A549 (cell line): ENCODE data around the gene GINM1.

Source experiments
- EP300 ChIP-seq, 2 experiments: fragments of >200 bp; sonication (Bioruptor Twin); formaldehyde crosslinking; IDR thresholded peaks; 2 replicates in 1 of 2; 3 replicates in 1 of 2; pipeline ENCODE4 v1.6.1; 2016 to 2017
- JUNB ChIP-seq: fragments of >200 bp; sonication (Bioruptor Twin); formaldehyde crosslinking; IDR thresholded peaks from 2 replicates; pipeline ENCODE4 v1.6.1; 2016
- KDM1A ChIP-seq: fragments of 200-600 bp; sonication (generic); IDR thresholded peaks from 2 replicates; pipeline ENCODE4 v1.6.1; 2016; ENCODE audit warnings: low read depth, mild to moderate bottlenecking
- MYC ChIP-seq: IDR thresholded peaks from 2 replicates; pipeline ENCODE4 v1.6.1; 2012; ENCODE audit warnings: mild to moderate bottlenecking, inconsistent platforms, low read length, improper control_type of control experiment, borderline replicate concordance
- PHF8 ChIP-seq: fragments of 200-600 bp; sonication (generic); IDR thresholded peaks from 2 replicates; pipeline ENCODE4 v1.6.1; 2016; ENCODE audit warnings: low read depth, mild to moderate bottlenecking, antibody characterized with exemption, moderate library complexity, borderline replicate concordance
- POLR2A ChIP-seq: IDR thresholded peaks from 2 replicates; pipeline ENCODE4 v1.6.1; 2012; ENCODE audit warnings: mild to moderate bottlenecking, low read length
- RFX5 ChIP-seq: fragments of 450-650 bp; IDR thresholded peaks from 2 replicates; pipeline ENCODE4 v1.7.1; 2014; ENCODE audit warnings: antibody characterized with exemption, mild to moderate bottlenecking, moderate library complexity
- SMC3 ChIP-seq: fragments of >200 bp; sonication (Bioruptor Twin); formaldehyde crosslinking; IDR thresholded peaks from 3 replicates; pipeline ENCODE4 v1.6.1; 2018; ENCODE audit warnings: inconsistent platforms
- TFCP2L1 ChIP-seq: fragments of 250-450 bp; sonication (Bioruptor Pico); IDR thresholded peaks from 2 replicates; pipeline ENCODE4 v1.5.0; 2021; ENCODE audit warnings: mild to moderate bottlenecking
- TP53 ChIP-seq: fragments of 250-450 bp; sonication (Bioruptor Pico); IDR thresholded peaks from 2 replicates; pipeline ENCODE4 v1.5.0; 2021; ENCODE audit warnings: mild to moderate bottlenecking, moderate library complexity
- TF ChIP-seq, protein P1 (sequence below): fragments of 200-600 bp; sonication (generic); IDR thresholded peaks from 2 replicates; pipeline ENCODE4 v1.6.1; 2016; ENCODE audit warnings: antibody characterized with exemption, mild to moderate bottlenecking, moderate library complexity
- TF ChIP-seq, protein P2 (sequence below): fragments of >200 bp; sonication (Bioruptor Twin); formaldehyde crosslinking; IDR thresholded peaks from 3 replicates; pipeline ENCODE4 v1.5.1; 2016

DNA sequence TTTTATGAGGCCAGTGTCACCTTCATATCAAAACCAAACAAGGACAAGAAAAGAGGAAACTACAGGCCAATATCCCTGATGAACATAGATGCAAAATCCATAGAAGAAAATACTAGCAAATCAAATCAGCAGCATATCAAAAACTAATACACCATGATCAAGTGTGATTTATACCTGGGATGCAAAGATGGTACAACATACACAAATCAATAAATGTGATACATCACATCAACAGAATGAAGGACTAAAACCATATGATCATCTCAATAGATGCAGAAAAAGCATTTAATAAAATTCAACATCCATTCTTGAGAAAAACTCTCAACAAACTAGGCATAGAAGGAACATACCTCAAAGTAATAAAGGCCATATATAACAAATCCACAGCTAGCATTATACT is 8.1 kb upstream of the GINM1 start:
- TF ChIP-seq POLR2A (no peak), RFX5 (no peak), PHF8 (no peak), KDM1A (no peak), TP53 (CRISPR knock-in tag) (no peak), EP300 (IDR thresholded peaks at IDR 0.05) (no peak), MYC (no peak), TFCP2L1 (CRISPR knock-in tag) (no peak), JUNB (no peak), SMC3 (no peak)
- TF ChIP-seq, protein P1, sequence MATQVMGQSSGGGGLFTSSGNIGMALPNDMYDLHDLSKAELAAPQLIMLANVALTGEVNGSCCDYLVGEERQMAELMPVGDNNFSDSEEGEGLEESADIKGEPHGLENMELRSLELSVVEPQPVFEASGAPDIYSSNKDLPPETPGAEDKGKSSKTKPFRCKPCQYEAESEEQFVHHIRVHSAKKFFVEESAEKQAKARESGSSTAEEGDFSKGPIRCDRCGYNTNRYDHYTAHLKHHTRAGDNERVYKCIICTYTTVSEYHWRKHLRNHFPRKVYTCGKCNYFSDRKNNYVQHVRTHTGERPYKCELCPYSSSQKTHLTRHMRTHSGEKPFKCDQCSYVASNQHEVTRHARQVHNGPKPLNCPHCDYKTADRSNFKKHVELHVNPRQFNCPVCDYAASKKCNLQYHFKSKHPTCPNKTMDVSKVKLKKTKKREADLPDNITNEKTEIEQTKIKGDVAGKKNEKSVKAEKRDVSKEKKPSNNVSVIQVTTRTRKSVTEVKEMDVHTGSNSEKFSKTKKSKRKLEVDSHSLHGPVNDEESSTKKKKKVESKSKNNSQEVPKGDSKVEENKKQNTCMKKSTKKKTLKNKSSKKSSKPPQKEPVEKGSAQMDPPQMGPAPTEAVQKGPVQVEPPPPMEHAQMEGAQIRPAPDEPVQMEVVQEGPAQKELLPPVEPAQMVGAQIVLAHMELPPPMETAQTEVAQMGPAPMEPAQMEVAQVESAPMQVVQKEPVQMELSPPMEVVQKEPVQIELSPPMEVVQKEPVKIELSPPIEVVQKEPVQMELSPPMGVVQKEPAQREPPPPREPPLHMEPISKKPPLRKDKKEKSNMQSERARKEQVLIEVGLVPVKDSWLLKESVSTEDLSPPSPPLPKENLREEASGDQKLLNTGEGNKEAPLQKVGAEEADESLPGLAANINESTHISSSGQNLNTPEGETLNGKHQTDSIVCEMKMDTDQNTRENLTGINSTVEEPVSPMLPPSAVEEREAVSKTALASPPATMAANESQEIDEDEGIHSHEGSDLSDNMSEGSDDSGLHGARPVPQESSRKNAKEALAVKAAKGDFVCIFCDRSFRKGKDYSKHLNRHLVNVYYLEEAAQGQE = no peak
- TF ChIP-seq, protein P2, sequence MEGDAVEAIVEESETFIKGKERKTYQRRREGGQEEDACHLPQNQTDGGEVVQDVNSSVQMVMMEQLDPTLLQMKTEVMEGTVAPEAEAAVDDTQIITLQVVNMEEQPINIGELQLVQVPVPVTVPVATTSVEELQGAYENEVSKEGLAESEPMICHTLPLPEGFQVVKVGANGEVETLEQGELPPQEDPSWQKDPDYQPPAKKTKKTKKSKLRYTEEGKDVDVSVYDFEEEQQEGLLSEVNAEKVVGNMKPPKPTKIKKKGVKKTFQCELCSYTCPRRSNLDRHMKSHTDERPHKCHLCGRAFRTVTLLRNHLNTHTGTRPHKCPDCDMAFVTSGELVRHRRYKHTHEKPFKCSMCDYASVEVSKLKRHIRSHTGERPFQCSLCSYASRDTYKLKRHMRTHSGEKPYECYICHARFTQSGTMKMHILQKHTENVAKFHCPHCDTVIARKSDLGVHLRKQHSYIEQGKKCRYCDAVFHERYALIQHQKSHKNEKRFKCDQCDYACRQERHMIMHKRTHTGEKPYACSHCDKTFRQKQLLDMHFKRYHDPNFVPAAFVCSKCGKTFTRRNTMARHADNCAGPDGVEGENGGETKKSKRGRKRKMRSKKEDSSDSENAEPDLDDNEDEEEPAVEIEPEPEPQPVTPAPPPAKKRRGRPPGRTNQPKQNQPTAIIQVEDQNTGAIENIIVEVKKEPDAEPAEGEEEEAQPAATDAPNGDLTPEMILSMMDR = no peak
